Measurements from ENCODE around the gene NUP42.
"Not testable (repeated sequence)": the region's sequence is repeated elsewhere in the genome, so short reads cannot be mapped to it uniquely, and the experiment has no call there.

The NUP42 gene

DNA sequence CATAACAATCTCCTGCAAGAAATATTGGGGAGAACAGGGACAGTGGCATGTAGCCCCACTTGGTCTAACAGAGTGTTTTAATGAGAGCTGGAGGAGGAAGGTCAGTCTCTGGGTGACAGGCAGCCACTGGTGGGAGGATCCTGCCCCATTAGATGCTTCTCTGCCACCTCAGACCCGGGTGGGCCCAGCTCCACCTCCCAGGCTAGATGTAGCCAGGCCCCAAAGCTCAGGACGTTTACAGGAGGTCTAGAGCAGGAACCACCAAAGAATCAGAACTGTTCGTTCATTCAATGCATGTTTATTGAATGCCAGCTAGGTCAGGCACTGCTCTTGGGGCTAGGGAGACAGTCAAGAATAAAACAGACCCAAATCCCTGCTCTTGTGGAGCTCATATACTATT, 36.3 kb downstream of the NUP42 start:
- TF ChIP-seq POLR2A (IDR thresholded peaks at IDR 0.05; ENCODE audit: low read depth, low read length), result no peak
- no peak for TF ChIP-seq POLR2AphosphoS5 (IDR thresholded peaks at IDR 0.05; ENCODE audit: low read depth, low read length)
- TF ChIP-seq TAF1 (IDR thresholded peaks at IDR 0.05; ENCODE audit: borderline replicate concordance, low read depth, low read length), result no peak
- no peak for DNase-seq (ENCODE audit: insufficient read length)
- no peak for FAIRE-seq

DNA sequence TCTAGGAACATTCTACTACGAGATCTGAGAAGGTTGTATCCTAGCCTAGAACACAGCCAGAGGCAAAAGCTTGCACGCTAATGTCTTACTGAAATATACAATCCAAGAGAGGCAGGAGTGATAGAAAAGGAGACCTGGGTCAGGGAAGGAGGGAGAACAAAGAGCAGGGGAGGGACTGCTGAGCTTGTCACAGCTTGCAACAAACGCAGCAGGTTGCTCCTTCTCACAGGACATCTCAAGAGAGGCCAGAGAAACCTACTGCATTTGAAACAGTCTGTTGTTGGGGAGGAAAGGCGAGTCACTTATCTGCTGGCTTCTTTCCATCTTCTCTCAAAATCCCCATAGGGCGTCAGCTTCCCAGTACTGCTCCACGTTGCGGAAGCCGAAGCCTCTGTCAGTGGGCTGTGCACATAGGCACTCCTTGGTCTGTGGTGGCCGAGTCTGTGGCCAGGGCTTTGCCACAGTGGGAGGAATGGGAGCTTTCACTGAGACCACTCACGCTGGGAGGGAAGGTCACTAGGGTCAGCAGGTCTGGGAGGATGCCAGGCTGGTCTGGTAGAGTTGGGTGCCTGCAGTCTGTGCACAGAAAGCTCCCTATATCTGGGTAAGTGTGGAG, 39.0 kb downstream of the NUP42 start:
- DNase-seq (ENCODE audit: insufficient read length), result no peak
- TF ChIP-seq POLR2A (IDR thresholded peaks at IDR 0.05; ENCODE audit: low read depth, low read length) (no peak), TAF1 (IDR thresholded peaks at IDR 0.05; ENCODE audit: borderline replicate concordance, low read depth, low read length) (no peak), POLR2AphosphoS5 (IDR thresholded peaks at IDR 0.05; ENCODE audit: low read depth, low read length) (no peak)
- FAIRE-seq, result no peak

DNA sequence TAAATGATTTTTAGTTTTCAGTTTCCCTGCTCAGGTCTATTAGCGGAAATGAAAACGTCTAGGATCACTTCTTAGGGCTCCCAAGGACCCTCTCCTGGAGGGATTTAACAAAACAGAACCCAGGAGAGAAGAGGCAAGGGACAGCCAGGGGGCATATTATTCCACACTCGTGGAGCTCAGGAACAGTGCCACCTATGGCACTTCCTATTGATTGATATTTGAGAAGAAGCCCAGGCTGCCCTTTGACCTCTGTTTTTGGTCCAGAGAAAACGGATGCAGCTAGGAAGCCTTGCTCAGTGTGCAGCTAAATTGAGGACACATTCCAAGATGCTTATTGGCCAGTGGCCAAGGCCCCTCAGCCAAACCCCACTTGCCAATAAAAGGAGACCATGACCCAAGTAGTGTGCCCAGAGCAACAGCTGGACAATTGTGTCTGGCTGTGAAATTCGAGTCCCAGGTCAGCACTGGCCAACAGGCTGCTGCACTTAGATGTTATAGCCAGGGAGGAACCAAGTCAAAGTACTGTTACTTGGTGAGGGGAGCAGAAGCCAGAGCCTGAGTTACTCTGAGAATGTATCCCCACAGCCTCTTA, 40.7 kb downstream of the NUP42 start:
- TF ChIP-seq POLR2AphosphoS5 (IDR thresholded peaks at IDR 0.05; ENCODE audit: low read depth, low read length) (no peak), POLR2A (IDR thresholded peaks at IDR 0.05; ENCODE audit: low read depth, low read length) (no peak), TAF1 (IDR thresholded peaks at IDR 0.05; ENCODE audit: borderline replicate concordance, low read depth, low read length) (no peak)
- FAIRE-seq (no peak), DNase-seq (ENCODE audit: insufficient read length) (no peak)

GRCh38 chr7:23224364-23224763, 42.5 kb downstream of the NUP42 start:
- not testable (repeated sequence) for DNase-seq (ENCODE audit: insufficient read length); FAIRE-seq

DNA sequence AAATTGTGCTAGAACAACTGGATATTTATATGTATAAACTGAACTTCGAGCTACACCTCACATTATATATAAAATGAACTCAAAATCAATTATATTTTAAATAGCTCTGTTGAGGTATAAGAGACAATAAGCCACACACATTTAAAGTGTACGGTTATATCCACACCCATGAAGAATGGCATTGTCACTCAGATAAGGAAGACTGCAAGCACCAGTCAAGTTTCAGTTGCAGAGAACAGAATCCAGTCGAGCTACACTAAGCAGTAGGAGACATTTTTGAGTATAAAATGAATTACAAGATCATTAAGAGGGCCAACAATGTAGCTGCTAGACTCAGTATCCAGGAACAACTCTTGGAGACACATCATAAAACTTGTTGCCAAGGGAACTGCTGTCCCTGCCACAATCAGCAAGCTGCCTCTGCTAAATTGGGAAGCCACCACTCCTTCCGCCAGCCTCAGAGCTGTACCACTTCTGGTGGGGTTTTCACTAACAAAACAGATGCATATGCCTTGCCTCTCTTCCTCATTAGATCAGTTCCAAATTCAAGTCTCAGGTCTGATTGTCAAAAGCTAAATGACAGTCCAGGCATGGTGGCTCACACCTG, 45.1 kb downstream of the NUP42 start:
- DNase-seq (ENCODE audit: insufficient read length), result no peak
- no peak for TF ChIP-seq POLR2A (IDR thresholded peaks at IDR 0.05; ENCODE audit: low read depth, low read length)
- no peak for TF ChIP-seq TAF1 (IDR thresholded peaks at IDR 0.05; ENCODE audit: borderline replicate concordance, low read depth, low read length)
- no peak for TF ChIP-seq POLR2AphosphoS5 (IDR thresholded peaks at IDR 0.05; ENCODE audit: low read depth, low read length)
- FAIRE-seq, result no peak

DNA sequence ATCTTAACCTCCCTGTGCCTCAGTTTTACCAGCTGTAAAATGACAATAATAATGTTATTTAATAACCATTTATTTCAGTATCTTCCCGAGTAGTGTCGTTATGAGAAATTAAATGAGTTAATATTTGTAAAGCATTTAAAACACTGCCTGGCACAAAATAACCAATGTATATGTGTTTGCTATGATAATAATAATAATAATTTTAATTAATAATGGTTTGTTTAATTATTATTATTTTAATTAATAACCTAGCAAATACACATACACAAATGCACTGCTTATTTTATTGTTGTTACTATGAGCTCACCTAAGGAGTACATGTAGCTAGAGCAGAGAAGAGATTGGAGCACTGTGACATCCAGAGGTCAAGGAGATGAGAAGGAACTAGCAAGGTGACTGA, 46.6 kb downstream of the NUP42 start:
- TF ChIP-seq POLR2AphosphoS5 (IDR thresholded peaks at IDR 0.05; ENCODE audit: low read depth, low read length) (no peak), POLR2A (IDR thresholded peaks at IDR 0.05; ENCODE audit: low read depth, low read length) (no peak), TAF1 (IDR thresholded peaks at IDR 0.05; ENCODE audit: borderline replicate concordance, low read depth, low read length) (no peak)
- FAIRE-seq, result no peak
- no peak for DNase-seq (ENCODE audit: insufficient read length)

DNA sequence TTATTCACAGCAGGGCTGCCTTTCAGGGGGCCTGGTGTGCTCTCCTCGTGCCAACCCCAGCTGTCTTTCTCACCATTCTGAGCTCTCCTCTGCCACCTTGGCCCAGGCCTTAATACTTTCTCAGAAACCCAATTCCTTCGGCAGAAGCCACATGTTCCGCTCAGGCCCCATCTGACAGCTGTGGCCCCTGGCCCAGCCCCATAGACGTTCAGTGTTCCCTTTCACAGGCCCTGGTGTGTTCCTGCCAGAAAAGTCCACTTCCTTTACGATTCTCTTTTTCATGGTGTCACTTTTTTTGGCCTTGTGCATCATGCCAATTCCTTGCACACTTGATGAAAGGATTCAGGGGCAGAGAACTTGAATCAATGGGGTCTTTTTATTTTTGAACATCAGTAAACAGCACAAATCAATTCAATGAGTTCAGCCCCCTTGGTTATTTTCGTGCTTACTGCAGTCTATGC, 48.8 kb downstream of the NUP42 start:
- FAIRE-seq (no peak), DNase-seq (ENCODE audit: insufficient read length) (no peak)
- no peak for TF ChIP-seq POLR2AphosphoS5 (IDR thresholded peaks at IDR 0.05; ENCODE audit: low read depth, low read length)
- TF ChIP-seq POLR2A (IDR thresholded peaks at IDR 0.05; ENCODE audit: low read depth, low read length), result no peak
- TF ChIP-seq TAF1 (IDR thresholded peaks at IDR 0.05; ENCODE audit: borderline replicate concordance, low read depth, low read length), result no peak

DNA sequence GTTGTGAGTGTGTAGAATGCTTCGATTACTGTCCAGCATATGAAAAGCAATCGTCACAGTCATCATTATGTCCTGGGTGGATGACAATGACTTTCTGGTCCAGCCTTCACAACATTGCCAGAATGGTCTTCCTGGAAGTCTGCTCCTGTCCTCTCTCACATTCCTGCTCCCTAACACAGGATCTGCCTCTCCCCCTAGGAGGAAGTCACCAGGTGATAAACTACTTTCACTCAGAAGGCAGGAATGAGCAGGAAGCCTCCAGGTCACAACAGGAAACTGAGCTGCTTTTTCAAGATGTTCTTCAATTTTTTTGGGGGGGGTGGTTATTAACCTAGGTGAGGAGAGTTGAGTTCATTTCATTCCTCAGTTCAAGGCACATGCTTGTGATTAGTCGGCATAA, 51.1 kb downstream of the NUP42 start:
- no peak for DNase-seq (ENCODE audit: insufficient read length)

DNA sequence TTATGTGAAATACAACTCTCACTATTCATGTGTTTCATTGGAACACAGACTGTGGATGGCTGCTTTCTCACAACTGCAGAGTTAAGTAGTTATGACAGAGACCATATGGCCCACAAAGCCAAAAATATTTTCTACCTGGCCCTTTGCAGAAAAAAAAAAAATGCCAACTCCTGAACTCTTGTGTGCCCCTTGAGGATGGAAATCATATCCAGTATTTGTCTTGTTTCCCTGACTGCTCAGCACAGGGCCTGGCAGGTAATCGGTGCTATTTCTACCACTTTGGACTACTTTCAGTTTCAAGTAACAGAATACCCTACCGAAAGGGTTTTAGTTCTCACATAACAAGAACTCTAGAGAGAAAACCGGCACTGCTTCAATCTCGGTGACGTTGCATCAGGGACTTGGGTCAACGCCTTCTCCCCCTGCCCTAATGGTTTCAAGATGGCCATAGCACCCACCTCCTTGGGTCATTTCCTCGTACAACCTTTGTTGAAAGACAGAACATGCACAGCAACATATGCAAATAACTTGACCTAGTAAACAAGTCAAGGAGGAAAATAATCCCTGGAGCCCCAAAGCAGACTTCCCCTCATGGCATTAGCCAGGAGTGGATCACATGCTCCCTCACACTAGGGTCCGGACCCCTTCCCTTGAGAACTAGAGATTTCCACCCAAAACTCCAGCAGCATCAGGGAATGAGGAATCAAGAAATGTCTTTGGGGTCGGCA, 52.9 kb downstream of the NUP42 start:
- TF ChIP-seq POLR2AphosphoS5 (IDR thresholded peaks at IDR 0.05; ENCODE audit: low read depth, low read length) (no peak), TAF1 (IDR thresholded peaks at IDR 0.05; ENCODE audit: borderline replicate concordance, low read depth, low read length) (no peak), POLR2A (IDR thresholded peaks at IDR 0.05; ENCODE audit: low read depth, low read length) (peak; percentile 37; the same call in 1 of the 2 replicates)
- FAIRE-seq, result peak; percentile 94
- DNase-seq (ENCODE audit: insufficient read length), result peak; percentile 30

More for the DNA sequence above, 51.1 kb downstream of the NUP42 start:
- FAIRE-seq, result peak; percentile 30
- no peak for TF ChIP-seq POLR2A (IDR thresholded peaks at IDR 0.05; ENCODE audit: low read depth, low read length)
- no peak for TF ChIP-seq TAF1 (IDR thresholded peaks at IDR 0.05; ENCODE audit: borderline replicate concordance, low read depth, low read length)
- TF ChIP-seq POLR2AphosphoS5 (IDR thresholded peaks at IDR 0.05; ENCODE audit: low read depth, low read length), result no peak

DNA sequence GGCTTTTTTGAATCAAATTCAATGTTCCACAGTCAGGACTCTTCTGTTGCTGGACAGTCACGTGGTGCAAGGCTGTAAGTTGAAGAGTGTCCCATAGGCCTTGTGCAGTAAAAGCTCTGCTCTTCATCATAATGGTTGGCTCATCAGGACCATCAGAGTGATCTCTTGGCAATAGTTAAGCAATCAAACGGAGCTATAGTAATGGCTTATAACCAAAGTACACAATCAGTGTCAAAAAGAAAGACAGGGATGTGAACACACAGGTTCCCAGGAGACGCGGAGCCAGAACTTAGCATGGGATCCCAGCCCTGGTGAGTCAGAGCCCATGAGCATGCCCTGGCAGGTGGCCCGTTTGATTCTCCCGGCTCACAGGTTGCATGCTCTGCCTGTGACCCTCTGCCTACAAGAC, 54.0 kb downstream of the NUP42 start:
- TF ChIP-seq POLR2A (IDR thresholded peaks at IDR 0.05; ENCODE audit: low read depth, low read length) (no peak), POLR2AphosphoS5 (IDR thresholded peaks at IDR 0.05; ENCODE audit: low read depth, low read length) (no peak), TAF1 (IDR thresholded peaks at IDR 0.05; ENCODE audit: borderline replicate concordance, low read depth, low read length) (no peak)
- no peak for FAIRE-seq
- no peak for DNase-seq (ENCODE audit: insufficient read length)

- FAIRE-seq (no peak), DNase-seq (ENCODE audit: insufficient read length) (no peak)
- TF ChIP-seq POLR2AphosphoS5 (IDR thresholded peaks at IDR 0.05; ENCODE audit: low read depth, low read length) (no peak), TAF1 (IDR thresholded peaks at IDR 0.05; ENCODE audit: borderline replicate concordance, low read depth, low read length) (no peak), POLR2A (IDR thresholded peaks at IDR 0.05; ENCODE audit: low read depth, low read length) (no peak)
Observed at GRCh38 chr7:23237000-23237399, 55.2 kb downstream of the NUP42 start.
